T-cell (primary cell): ENCODE results near the gene SLC41A1. TPM values are rescaled to one million over a fixed set of nuclear protein-coding genes. Genes with fewer than 3 reads are reported as not detected.

Experiments used
- ATAC-seq, 4 experiments: fragments of 200-7000 bp in 3 of 4; fragments of 150-1000 bp in 1 of 4; cut with Tn5 transposase; replicated peaks in 1 of 4; 1 replicate in 3 of 4; 2 replicates in 1 of 4; pipeline ENCODE4 v1.10.0; 2021; ENCODE audit warnings: moderate library complexity in 3 of 4, mild to moderate bottlenecking in 2 of 4, moderate number of reproducible peaks in 1 of 4
- CTCF ChIA-PET, 2 donors: fragments of 300-600 bp; sonication (Branson Sonifier 250); formaldehyde crosslinking; loops; one replicate each; lab custom pipeline; 2022; ENCODE audit warnings: antibody characterized with exemption in 2 of 2; lab: Charles Lee
- POLR2A ChIA-PET, 2 donors: fragments of 300-600 bp; sonication (Branson Sonifier 250); formaldehyde crosslinking; loops; one replicate each; lab custom pipeline; 2022; ENCODE audit warnings: antibody characterized with exemption in 2 of 2; lab: Charles Lee
- DNase-seq, 35 experiments: peaks; one replicate each; pipeline versions ENCODE4 v3.0.0 to v3.0.0-alpha.2; 2013 to 2023
- H3K27ac ChIP-seq: one replicate; pipeline ENCODE4 v1.5.1; 2013; ENCODE audit warnings: low read length
- H3K27me3 ChIP-seq, 2 experiments: replicated peaks in 1 of 2; 1 replicate in 1 of 2; 2 replicates in 1 of 2; pipeline versions ENCODE4 v1.6.1 to v1.7.0; 2013; ENCODE audit warnings: low read length in 1 of 2, mixed read lengths in 1 of 2; ENCODE audit not compliant: control insufficient read depth in 2 of 2, insufficient read depth in 2 of 2; ENCODE audit errors: extremely low read depth in 1 of 2
- H3K36me3 ChIP-seq, 2 donors: 1 replicate in 1 of 2; 2 replicates in 1 of 2; pipeline versions ENCODE4 v1.6.1 to v1.7.0; 2013; ENCODE audit warnings: low read length in 1 of 2; ENCODE audit not compliant: control insufficient read depth in 2 of 2, insufficient read depth in 1 of 2; ENCODE audit errors: extremely low read depth in 1 of 2
- H3K4me1 ChIP-seq, 2 experiments: 1 replicate in 1 of 2; 2 replicates in 1 of 2; pipeline versions ENCODE4 v1.6.1 to v1.7.0; 2013; ENCODE audit warnings: low read length in 2 of 2, mixed read lengths in 1 of 2; ENCODE audit not compliant: insufficient read depth in 2 of 2, control insufficient read depth in 1 of 2; ENCODE audit errors: extremely low read depth in 1 of 2
- H3K4me3 ChIP-seq, 2 donors: 1 replicate in 1 of 2; 2 replicates in 1 of 2; pipeline versions ENCODE4 v1.5.1 to v1.7.0; 2013; ENCODE audit warnings: mild to moderate bottlenecking in 2 of 2, low read length in 1 of 2, moderate library complexity in 1 of 2; ENCODE audit not compliant: control insufficient read depth in 1 of 2; ENCODE audit errors: extremely low read depth in 1 of 2
- H3K9me3 ChIP-seq: 2 replicates; pipeline ENCODE4 v1.7.0; 2013
- H3K27ac Mint-ChIP-seq, 2 donors: one replicate each; pipeline ENCODE4 v1.8.0; 2020 to 2021; ENCODE audit warnings: mild to moderate bottlenecking in 2 of 2, mixed read lengths in 2 of 2
- H3K27me3 Mint-ChIP-seq, 2 donors: one replicate each; pipeline ENCODE4 v1.8.0; 2021 to 2022; ENCODE audit warnings: mixed read lengths in 2 of 2
- H3K36me3 Mint-ChIP-seq: one replicate; pipeline ENCODE4 v1.8.0; 2021; ENCODE audit warnings: mixed read lengths
- H3K4me1 Mint-ChIP-seq, 3 donors: one replicate each; pipeline ENCODE4 v1.8.0; 2020 to 2022; ENCODE audit warnings: mixed read lengths in 3 of 3, mild to moderate bottlenecking in 1 of 3
- H3K4me3 Mint-ChIP-seq, 3 donors: one replicate each; pipeline ENCODE4 v1.8.0; 2020 to 2022; ENCODE audit warnings: mild to moderate bottlenecking in 3 of 3, mixed read lengths in 3 of 3, moderate library complexity in 3 of 3
- H3K9me3 Mint-ChIP-seq, 3 donors: one replicate each; pipeline ENCODE4 v1.8.0; 2020 to 2022; ENCODE audit warnings: mixed read lengths in 3 of 3
- WGBS: methylation state at CpG from one replicate; pipeline ENCODE4 v1.1.5; 2013; ENCODE audit warnings: missing lambda C conversion rate; ENCODE audit not compliant: insufficient coverage; 5-methylcytosine and 5-hydroxymethylcytosine counted together
- total RNA-seq, 35 experiments: library from RNA in 6 of 35; stranded (reverse) in 6 of 35; fragments of 120-200 nt in 1 of 35; gene quantifications; one replicate each; pipeline versions ENCODE4 v1.2.1 to v1.2.4 and lab custom pipeline; 2013 to 2026

Gene SLC41A1
- total RNA-seq, 5 donors from 2014 or later (not counting 1 experiment from before 2014, with no cell fraction given) = 23.5 to 31.3 (median 27.4) TPM

- WGBS = no CpG with 5 or more reads among the region's 4 CpGs
- Histone ChIP-seq H3K36me3 (peaks cover 10 to 28% of the 10 kb centered on the region in 2 donors), H3K9me3 (no peaks in the 10 kb centered on the region), H3K4me1 (peaks cover 0 to 3% of the 10 kb centered on the region in 2 experiments), H3K27me3 (peaks cover 0 to 3% of the 10 kb centered on the region in 2 experiments), H3K4me3 (no peak overlapping the region), H3K27ac (no peak overlapping the region)
- ChIA-PET CTCF (interaction anchor here in 1 of 2 donors (0.6 to 1.2 kb wide), 2 partner anchors 128 to 758 kb away, joined by 5 read pairs; no protein-coding TSS in a partner anchor), POLR2A (no interaction called here)
- no peaks in the 10 kb centered on the region for H3K27me3 Mint-ChIP-seq
- no peak for ATAC-seq
- no peak for DNase-seq
- no peak overlapping the region for H3K4me3 Mint-ChIP-seq
- H3K4me1 Mint-ChIP-seq = peaks cover 6 to 8% (median 7%) of the 10 kb centered on the region in 3 donors
- H3K9me3 Mint-ChIP-seq = no peaks in the 10 kb centered on the region
- peaks cover 19% of the 10 kb centered on the region for H3K36me3 Mint-ChIP-seq
- H3K27ac Mint-ChIP-seq = no peak overlapping the region
Observed at GRCh38 chr1:205786601-205787000, 26.4 kb downstream of the SLC41A1 start.

- no peak overlapping the region for H3K27ac Mint-ChIP-seq
- ChIA-PET CTCF (interaction anchor here in 1 of 2 donors (0.7 kb wide), 1 partner anchor 78 kb away, joined by 4 read pairs; no protein-coding TSS in a partner anchor), POLR2A (no interaction called here)
- WGBS = no CpG with 5 or more reads among the region's 9 CpGs
- ATAC-seq (no peak), DNase-seq (no peak)
- H3K4me3 ChIP-seq = no peak overlapping the region
- peaks cover 6 to 9% (median 8%) of the 10 kb centered on the region in 3 donors for H3K4me1 Mint-ChIP-seq
- no peaks in the 10 kb centered on the region for H3K9me3 Mint-ChIP-seq
- H3K36me3 Mint-ChIP-seq = peaks cover 13% of the 10 kb centered on the region
- no peak overlapping the region for H3K4me3 Mint-ChIP-seq
- no peaks in the 10 kb centered on the region for H3K9me3 ChIP-seq
- H3K27me3 Mint-ChIP-seq = no peaks in the 10 kb centered on the region
- H3K27me3 ChIP-seq = peaks cover 0 to 3% of the 10 kb centered on the region in 2 experiments
- H3K36me3 ChIP-seq = peaks cover 8 to 16% of the 10 kb centered on the region in 2 donors
- H3K27ac ChIP-seq = no peak overlapping the region
- H3K4me1 ChIP-seq = peaks cover 0 to 3% of the 10 kb centered on the region in 2 experiments
Observed at GRCh38 chr1:205785446-205785845, 27.6 kb downstream of the SLC41A1 start.

DNA sequence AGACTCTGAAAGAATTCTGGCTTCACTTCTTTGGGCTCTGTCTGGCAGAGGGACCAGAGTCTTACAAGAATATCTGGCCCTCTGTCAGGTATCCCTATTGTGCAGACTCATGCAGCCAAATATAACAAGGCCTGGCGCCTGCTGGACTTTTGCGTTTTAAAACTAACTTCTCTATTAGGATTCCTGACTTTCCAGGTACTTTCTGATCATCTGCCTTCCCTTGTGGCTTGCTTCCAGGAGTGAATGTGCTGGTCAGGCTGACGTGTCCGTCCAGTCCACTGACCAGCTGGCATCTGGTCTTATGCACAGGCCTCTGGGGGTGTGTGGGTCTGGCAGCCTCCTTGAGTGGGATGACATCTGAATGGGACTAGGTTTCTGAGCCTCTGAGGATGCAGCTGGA, 29.1 kb downstream of the SLC41A1 start:
- ATAC-seq (no peak), DNase-seq (no peak)
- Histone ChIP-seq H3K4me1 (peaks cover 0 to 3% of the 10 kb centered on the region in 2 experiments), H3K4me3 (no peak overlapping the region), H3K27me3 (peaks cover 0 to 3% of the 10 kb centered on the region in 2 experiments), H3K36me3 (peaks cover 0 to 2% of the 10 kb centered on the region in 2 donors), H3K9me3 (no peaks in the 10 kb centered on the region), H3K27ac (no peak overlapping the region)
- H3K4me3 Mint-ChIP-seq = no peak overlapping the region
- no peak overlapping the region for H3K27ac Mint-ChIP-seq
- H3K9me3 Mint-ChIP-seq = no peaks in the 10 kb centered on the region
- POLR2A ChIA-PET = no interaction called here
- CTCF ChIA-PET = no interaction called here
- H3K27me3 Mint-ChIP-seq = no peaks in the 10 kb centered on the region
- H3K36me3 Mint-ChIP-seq = no peaks in the 10 kb centered on the region
- WGBS = 95% methylated on average over 4 of the region's 4 CpGs
- H3K4me1 Mint-ChIP-seq = peaks cover 6 to 9% (median 8%) of the 10 kb centered on the region in 3 donors

GRCh38 chr1:205783433-205783795, 29.6 kb downstream of the SLC41A1 start:
- ATAC-seq (no peak), DNase-seq (no peak)
- no peak overlapping the region for H3K27ac ChIP-seq
- H3K36me3 ChIP-seq = no peaks in the 10 kb centered on the region
- no peaks in the 10 kb centered on the region for H3K9me3 ChIP-seq
- ChIA-PET CTCF (interaction anchor here in 1 of 2 donors (1.1 to 2.0 kb wide), 4 partner anchors 11 to 194 kb away, joined by 3 to 14 read pairs (median 6); no protein-coding TSS in a partner anchor), POLR2A (no interaction called here)
- H3K4me3 Mint-ChIP-seq = no peak overlapping the region
- no peaks in the 10 kb centered on the region for H3K36me3 Mint-ChIP-seq
- peaks cover 6 to 12% (median 9%) of the 10 kb centered on the region in 3 donors for H3K4me1 Mint-ChIP-seq
- H3K4me1 ChIP-seq = peaks cover 0 to 3% of the 10 kb centered on the region in 2 experiments
- H3K9me3 Mint-ChIP-seq = no peaks in the 10 kb centered on the region
- peaks cover 0 to 3% of the 10 kb centered on the region in 2 experiments for H3K27me3 ChIP-seq
- H3K27ac Mint-ChIP-seq = no peak overlapping the region
- no peaks in the 10 kb centered on the region for H3K27me3 Mint-ChIP-seq
- no peak overlapping the region for H3K4me3 ChIP-seq

DNA sequence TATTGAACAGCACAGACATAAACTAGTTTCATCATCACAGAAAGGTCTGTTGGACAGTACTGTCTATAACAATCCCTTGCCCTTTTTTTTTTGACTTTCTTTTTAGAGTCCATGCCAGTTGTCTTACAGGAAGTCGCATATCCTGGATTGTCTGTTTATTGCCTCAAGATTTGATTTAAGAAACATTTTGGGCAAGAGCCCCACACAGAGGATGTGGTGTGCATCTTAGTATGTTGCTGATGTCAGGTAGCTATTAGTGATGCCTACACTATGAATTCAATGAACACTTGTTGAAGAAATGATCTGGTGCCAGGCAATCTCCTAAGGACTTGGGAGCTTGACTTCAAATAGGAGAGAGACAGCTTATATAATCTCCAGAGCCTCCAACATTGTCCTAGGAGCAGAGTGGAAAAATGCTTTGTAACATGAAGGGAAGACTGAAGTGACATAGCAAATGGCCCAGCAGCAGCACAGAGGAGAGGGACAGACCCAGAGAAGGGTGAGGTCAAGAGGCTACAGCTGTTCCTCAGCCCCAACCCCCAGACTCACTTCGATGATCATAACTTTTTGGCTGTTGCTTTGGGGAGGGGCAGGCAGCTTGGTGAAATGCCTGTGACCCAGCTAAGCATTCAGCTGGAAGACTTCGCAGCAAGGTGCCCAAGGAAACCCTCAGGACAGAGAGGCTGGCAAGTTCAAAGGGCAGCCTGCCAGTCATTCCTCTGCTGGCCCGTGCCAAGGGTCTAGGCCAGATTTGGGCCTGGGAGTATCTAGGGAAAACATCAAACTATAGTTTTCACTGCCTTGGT, 30.2 kb downstream of the SLC41A1 start:
- POLR2A ChIA-PET = no interaction called here
- Histone ChIP-seq H3K4me3 (no peak overlapping the region), H3K4me1 (peaks cover 0 to 3% of the 10 kb centered on the region in 2 experiments), H3K9me3 (no peaks in the 10 kb centered on the region), H3K36me3 (no peaks in the 10 kb centered on the region), H3K27me3 (peaks cover 0 to 3% of the 10 kb centered on the region in 2 experiments), H3K27ac (no peak overlapping the region)
- H3K36me3 Mint-ChIP-seq = no peaks in the 10 kb centered on the region
- peaks cover 6 to 16% (median 15%) of the 10 kb centered on the region in 3 donors for H3K4me1 Mint-ChIP-seq
- 57% methylated on average over 2 of the region's 4 CpGs for WGBS
- H3K27ac Mint-ChIP-seq = no peak overlapping the region
- no peaks in the 10 kb centered on the region for H3K9me3 Mint-ChIP-seq
- H3K27me3 Mint-ChIP-seq = no peaks in the 10 kb centered on the region
- DNase-seq = peak in 3 of 35 experiments; percentile 10 to 38 (median 15)
- CTCF ChIA-PET = interaction anchor here in 1 of 2 donors (0.6 to 2.0 kb wide), 9 partner anchors 9 to 195 kb away, joined by 3 to 17 read pairs (median 4); no protein-coding TSS in a partner anchor
- no peak overlapping the region for H3K4me3 Mint-ChIP-seq
- peak in 3 of 4 experiments; percentile 37 to 84 (median 75) for ATAC-seq

GRCh38 chr1:205780335-205780734, 32.7 kb downstream of the SLC41A1 start:
- H3K36me3 ChIP-seq = no peaks in the 10 kb centered on the region
- no peaks in the 10 kb centered on the region for H3K27me3 Mint-ChIP-seq
- ChIA-PET POLR2A (no interaction called here), CTCF (no interaction called here)
- no peak overlapping the region for H3K4me3 ChIP-seq
- no peak overlapping the region for H3K27ac ChIP-seq
- WGBS = 100% methylated on average over 3 of the region's 5 CpGs
- H3K27me3 ChIP-seq = peaks cover 0 to 3% of the 10 kb centered on the region in 2 experiments
- H3K4me1 Mint-ChIP-seq = peaks cover 20 to 31% (median 31%) of the 10 kb centered on the region in 3 donors
- ATAC-seq (no peak), DNase-seq (no peak)
- no peak overlapping the region for H3K4me3 Mint-ChIP-seq
- no peaks in the 10 kb centered on the region for H3K36me3 Mint-ChIP-seq
- no peaks in the 10 kb centered on the region for H3K9me3 ChIP-seq
- H3K4me1 ChIP-seq = peaks cover 5 to 9% of the 10 kb centered on the region in 2 experiments
- no peaks in the 10 kb centered on the region for H3K9me3 Mint-ChIP-seq
- no peak overlapping the region for H3K27ac Mint-ChIP-seq
